ENCODE results near the gene GNB4. TPM values are rescaled to one million over a fixed set of nuclear protein-coding genes. Genes with fewer than 3 reads are reported as not detected.

Gene GNB4
- total RNA-seq, 1 donor from 2014 or later, result 25.3 TPM

- Histone ChIP-seq H3K4me1 (peaks cover 0 to 16% of the 10 kb centered on the region in 2 donors), H3K36me3 (no peaks in the 10 kb centered on the region), H3K27me3 (no peaks in the 10 kb centered on the region), H3K4me3 (peak overlapping the region in 1 of 2 donors; percentile 98), H3K9me3 (no peaks in the 10 kb centered on the region), H3K27ac (peak overlapping the region; percentile 88 to 99)
- no peak for DNase-seq (ENCODE audit: low spot score in 2 of 2)
- TF ChIP-seq, protein P1, sequence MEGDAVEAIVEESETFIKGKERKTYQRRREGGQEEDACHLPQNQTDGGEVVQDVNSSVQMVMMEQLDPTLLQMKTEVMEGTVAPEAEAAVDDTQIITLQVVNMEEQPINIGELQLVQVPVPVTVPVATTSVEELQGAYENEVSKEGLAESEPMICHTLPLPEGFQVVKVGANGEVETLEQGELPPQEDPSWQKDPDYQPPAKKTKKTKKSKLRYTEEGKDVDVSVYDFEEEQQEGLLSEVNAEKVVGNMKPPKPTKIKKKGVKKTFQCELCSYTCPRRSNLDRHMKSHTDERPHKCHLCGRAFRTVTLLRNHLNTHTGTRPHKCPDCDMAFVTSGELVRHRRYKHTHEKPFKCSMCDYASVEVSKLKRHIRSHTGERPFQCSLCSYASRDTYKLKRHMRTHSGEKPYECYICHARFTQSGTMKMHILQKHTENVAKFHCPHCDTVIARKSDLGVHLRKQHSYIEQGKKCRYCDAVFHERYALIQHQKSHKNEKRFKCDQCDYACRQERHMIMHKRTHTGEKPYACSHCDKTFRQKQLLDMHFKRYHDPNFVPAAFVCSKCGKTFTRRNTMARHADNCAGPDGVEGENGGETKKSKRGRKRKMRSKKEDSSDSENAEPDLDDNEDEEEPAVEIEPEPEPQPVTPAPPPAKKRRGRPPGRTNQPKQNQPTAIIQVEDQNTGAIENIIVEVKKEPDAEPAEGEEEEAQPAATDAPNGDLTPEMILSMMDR (IDR thresholded peaks at IDR 0.05), result no peak
- intact Hi-C loops (cut with DNase I), result loop anchor here (5.0 to 10.0 kb wide), 4 partner anchors 105 to 380 kb away; partner anchors contain the start of genes MFN1, PIK3CA, ZMAT3 and ZNF639
These were observed 900 bp upstream of the GNB4 start for GRCh38 chr3:179452176-179452564.

DNA sequence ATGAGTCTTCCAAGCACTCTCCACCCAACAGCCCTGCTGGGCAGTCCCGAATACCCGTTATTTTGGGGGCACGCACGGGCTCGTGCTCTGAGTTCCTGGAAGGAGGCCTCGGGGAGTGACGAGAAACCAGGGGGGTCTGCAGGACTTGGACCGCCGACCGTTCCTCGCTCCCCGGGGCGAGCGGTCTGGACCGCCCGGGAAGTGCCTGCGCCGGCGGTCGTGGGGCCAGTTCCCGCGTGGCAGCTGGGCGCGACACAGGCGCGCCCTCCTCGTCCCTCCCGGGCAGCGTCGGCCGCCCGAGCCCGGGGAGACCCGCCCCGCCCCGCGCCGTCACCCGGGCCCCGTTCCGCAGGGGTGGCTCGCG is 387 bp downstream of the GNB4 start:
- Histone ChIP-seq H3K4me3 (peak overlapping the region; percentile 85 to 98), H3K4me1 (peaks cover 0 to 25% of the 10 kb centered on the region in 2 donors), H3K9me3 (no peaks in the 10 kb centered on the region), H3K27ac (peak overlapping the region; percentile 88 to 99), H3K36me3 (no peaks in the 10 kb centered on the region), H3K27me3 (no peaks in the 10 kb centered on the region)
- DNase-seq (ENCODE audit: low spot score in 2 of 2), result peak in 1 of 2 donors; percentile 71
- TF ChIP-seq, protein P1 (IDR thresholded peaks at IDR 0.05), result no peak
- intact Hi-C loops (cut with DNase I), result loop anchor here (1.0 to 10.0 kb wide), 7 partner anchors 30 to 379 kb away; partner anchors contain the start of genes MFN1, MRPL47, NDUFB5 and PIK3CA

GRCh38 chr3:179450261-179450701 is 989 bp downstream of the GNB4 start:
- no peak for DNase-seq (ENCODE audit: low spot score in 2 of 2)
- peak overlapping the region; percentile 85 to 98 for H3K4me3 ChIP-seq

DNA sequence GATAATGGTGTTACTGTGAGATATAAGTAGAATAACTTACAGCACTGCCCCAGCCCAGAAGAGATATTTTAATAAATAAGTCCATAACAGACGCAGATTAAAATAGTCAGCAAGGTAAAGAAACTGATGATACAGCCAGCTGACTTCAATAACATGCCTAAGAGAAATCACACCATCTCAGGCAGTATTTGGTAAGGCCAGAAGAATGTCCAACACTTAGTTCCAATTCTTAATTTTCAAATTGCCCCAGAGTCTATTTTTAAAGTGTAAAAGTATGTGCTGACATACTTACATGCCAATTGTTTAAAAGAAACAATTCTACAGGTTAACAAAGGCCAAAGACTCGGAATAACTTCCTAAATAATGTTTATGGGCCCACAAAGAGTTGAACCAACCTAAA is 1.6 kb downstream of the GNB4 start:
- TF ChIP-seq, protein P1 (IDR thresholded peaks at IDR 0.05), result no peak
- H3K27ac ChIP-seq, result peak overlapping the region; percentile 88 to 99
- no peak for DNase-seq (ENCODE audit: low spot score in 2 of 2)
- H3K4me3 ChIP-seq, result peak overlapping the region; percentile 85 to 98
- no peaks in the 10 kb centered on the region for H3K36me3 ChIP-seq
- H3K27me3 ChIP-seq, result no peaks in the 10 kb centered on the region
- peaks cover 0 to 28% of the 10 kb centered on the region in 2 donors for H3K4me1 ChIP-seq
- intact Hi-C loops (cut with DNase I), result loop anchor here (2.0 to 10.0 kb wide), 6 partner anchors 29 to 377 kb away; partner anchors contain the start of genes MFN1, MRPL47, NDUFB5 and PIK3CA
- H3K9me3 ChIP-seq, result no peaks in the 10 kb centered on the region

More at GRCh38 chr3:179450261-179450701, 989 bp downstream of the GNB4 start:
- H3K27me3 ChIP-seq, result no peaks in the 10 kb centered on the region
- TF ChIP-seq, protein P1 (IDR thresholded peaks at IDR 0.05), result no peak
- peak overlapping the region; percentile 88 to 99 for H3K27ac ChIP-seq
- peaks cover 0 to 27% of the 10 kb centered on the region in 2 donors for H3K4me1 ChIP-seq
- no peaks in the 10 kb centered on the region for H3K9me3 ChIP-seq
- intact Hi-C loops (cut with DNase I), result loop anchor here (2.0 to 10.0 kb wide), 6 partner anchors 29 to 378 kb away; partner anchors contain the start of genes MFN1, MRPL47, NDUFB5 and PIK3CA
- no peaks in the 10 kb centered on the region for H3K36me3 ChIP-seq

DNA sequence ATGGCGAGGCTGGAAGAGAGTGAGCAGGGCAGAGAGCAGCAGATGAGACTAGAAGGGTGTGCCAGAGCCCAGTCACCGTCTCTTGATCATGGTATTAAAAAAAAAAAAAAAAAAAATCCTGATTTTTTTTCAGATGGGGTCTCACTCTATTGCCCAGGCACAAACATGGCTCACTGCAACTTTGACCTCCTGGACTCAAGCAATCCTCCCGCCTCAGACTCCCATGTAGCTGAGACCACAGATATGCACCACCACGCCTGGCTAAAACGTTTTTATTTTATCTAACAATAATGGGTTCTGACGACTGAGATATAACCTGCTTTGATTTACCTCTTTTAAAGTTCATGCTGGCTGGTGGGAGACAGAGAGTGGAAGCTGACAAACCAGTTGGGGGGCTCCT is 4.0 kb downstream of the GNB4 start:
- H3K27ac ChIP-seq, result peak overlapping the region in 1 of 2 donors; percentile 1
- H3K4me3 ChIP-seq, result no peak overlapping the region
- H3K9me3 ChIP-seq, result no peaks in the 10 kb centered on the region
- peaks cover 0 to 28% of the 10 kb centered on the region in 2 donors for H3K4me1 ChIP-seq
- no peaks in the 10 kb centered on the region for H3K27me3 ChIP-seq
- intact Hi-C loops (cut with DNase I), result no loop called here
- DNase-seq (ENCODE audit: low spot score in 2 of 2), result no peak
- H3K36me3 ChIP-seq, result peaks cover 0 to 5% of the 10 kb centered on the region in 2 donors
- TF ChIP-seq, protein P1 (IDR thresholded peaks at IDR 0.05), result no peak
